Endodermal cell (in vitro differentiated cells): ENCODE results near the gene PTPRS. TPM values are rescaled to one million over a fixed set of nuclear protein-coding genes. Genes with fewer than 3 reads are reported as not detected.

Experiments
- DNase-seq: peaks from one replicate; pipeline ENCODE4 v3.0.0-alpha.2; 2017
- H3K27ac ChIP-seq: 2 replicates; pipeline ENCODE4 v1.5.1; 2013; ENCODE audit warnings: mild to moderate bottlenecking, low read depth, low read length, moderate library complexity
- H3K27me3 ChIP-seq: 2 replicates; pipeline ENCODE4 v1.6.1; 2013; ENCODE audit warnings: mild to moderate bottlenecking, low read length, moderate library complexity; ENCODE audit not compliant: insufficient read depth, control insufficient read depth, poor library complexity, severe bottlenecking
- H3K36me3 ChIP-seq: 2 replicates; pipeline ENCODE4 v1.7.0; 2013; ENCODE audit warnings: mild to moderate bottlenecking, low read length, moderate library complexity; ENCODE audit not compliant: control insufficient read depth, insufficient read depth
- H3K4me1 ChIP-seq: one replicate; pipeline ENCODE4 v1.7.0; 2013; ENCODE audit warnings: low read length; ENCODE audit not compliant: control insufficient read depth, insufficient read depth
- H3K4me3 ChIP-seq: 2 replicates; pipeline ENCODE4 v1.5.1; 2013; ENCODE audit warnings: mild to moderate bottlenecking, low read length, moderate library complexity
- H3K9ac ChIP-seq: 2 replicates; pipeline ENCODE4 v1.6.1; 2013; ENCODE audit warnings: mild to moderate bottlenecking, low read length, moderate library complexity; ENCODE audit not compliant: poor library complexity, severe bottlenecking; ENCODE audit errors: extremely low read depth
- H3K9me3 ChIP-seq: 2 replicates; pipeline ENCODE4 v1.6.1; 2013; ENCODE audit warnings: mild to moderate bottlenecking, low read length, moderate library complexity; ENCODE audit not compliant: control insufficient read depth
- H3K27ac Mint-ChIP-seq: 2 replicates; pipeline ENCODE4 v1.8.0; 2020; ENCODE audit warnings: mixed read lengths
- H3K27me3 Mint-ChIP-seq: 2 replicates; pipeline ENCODE4 v1.8.0; 2021; ENCODE audit warnings: mild to moderate bottlenecking, mixed read lengths; ENCODE audit not compliant: insufficient read depth
- H3K36me3 Mint-ChIP-seq: 2 replicates; pipeline ENCODE4 v1.8.0; 2020; ENCODE audit warnings: low read depth, mixed read lengths
- H3K4me1 Mint-ChIP-seq: 2 replicates; pipeline ENCODE4 v1.8.0; 2020; ENCODE audit warnings: mixed read lengths
- H3K4me3 Mint-ChIP-seq: 2 replicates; pipeline ENCODE4 v1.8.0; 2020; ENCODE audit warnings: mild to moderate bottlenecking, moderate library complexity, mixed read lengths
- H3K9me3 Mint-ChIP-seq: 2 replicates; pipeline ENCODE4 v1.8.0; 2020; ENCODE audit warnings: mild to moderate bottlenecking, mixed read lengths
- CTCF ChIP-seq: fragments of 200-600 bp; sonication (generic); conservative IDR thresholded peaks from 2 replicates; pipeline ENCODE4 v1.5.0; 2021; ENCODE audit warnings: antibody characterized with exemption, mild to moderate bottlenecking
- WGBS, 2 experiments: methylation state at CpG; one replicate each; pipeline versions ENCODE4 v1.1.5 to v1.1.7; 2013; ENCODE audit warnings: missing lambda C conversion rate in 2 of 2, mixed read lengths in 1 of 2; ENCODE audit not compliant: insufficient coverage in 1 of 2, insufficient read length in 1 of 2; 5-methylcytosine and 5-hydroxymethylcytosine counted together
- total RNA-seq, 2 donors: library from RNA; stranded (reverse); fragmentation: NEBNext Ultra II Directional in 1 of 2; extraction: Animal tissue kit (Norgen Biotek cat#: 25700) in 1 of 2; gene quantifications; 2 replicates in 1 of 2; 3 replicates in 1 of 2; pipeline ENCODE4 v1.2.1, GENCODE V29; 2021

PTPRS gene
- total RNA-seq, 2 donors from 2014 or later, result 226 to 248 TPM

- no peak overlapping the region for H3K9ac ChIP-seq
- H3K4me1 Mint-ChIP-seq, result peaks cover 21% of the 10 kb centered on the region
- H3K27me3 Mint-ChIP-seq, result peaks cover 15% of the 10 kb centered on the region
- H3K4me3 ChIP-seq, result no peak overlapping the region
- H3K27ac Mint-ChIP-seq, result no peak overlapping the region
- H3K27me3 ChIP-seq, result peaks cover 11% of the 10 kb centered on the region
- peaks cover 5% of the 10 kb centered on the region for H3K9me3 Mint-ChIP-seq
- H3K36me3 Mint-ChIP-seq, result peaks cover 18% of the 10 kb centered on the region
- no peak overlapping the region for H3K4me3 Mint-ChIP-seq
- H3K4me1 ChIP-seq, result peaks cover 5% of the 10 kb centered on the region
- no peak for TF ChIP-seq CTCF
- no peaks in the 10 kb centered on the region for H3K9me3 ChIP-seq
- peaks cover 30% of the 10 kb centered on the region for H3K36me3 ChIP-seq
- no peak overlapping the region for H3K27ac ChIP-seq
- DNase-seq, result no peak
- 91% methylated on average over 22 to 24 of the region's 24 CpGs for WGBS, 2 experiments
These were observed 3.5 kb downstream of the PTPRS start for GRCh38 chr19:5337126-5337525.

GRCh38 chr19:5336195-5336965, 4.2 kb downstream of the PTPRS start:
- Histone ChIP-seq H3K4me1 (peaks cover 5% of the 10 kb centered on the region), H3K27ac (no peak overlapping the region), H3K36me3 (peaks cover 30% of the 10 kb centered on the region), H3K9ac (peak overlapping the region; percentile 15), H3K4me3 (no peak overlapping the region), H3K9me3 (no peaks in the 10 kb centered on the region), H3K27me3 (peaks cover 3% of the 10 kb centered on the region)
- Mint-ChIP-seq H3K27ac (peak overlapping the region; percentile 24), H3K27me3 (peaks cover 8% of the 10 kb centered on the region), H3K4me1 (peaks cover 21% of the 10 kb centered on the region), H3K4me3 (no peak overlapping the region), H3K36me3 (peaks cover 21% of the 10 kb centered on the region), H3K9me3 (peaks cover 2% of the 10 kb centered on the region)
- WGBS, 2 experiments, result 60 to 78% methylated on average over 4 to 17 of the region's 21 CpGs
- no peak for TF ChIP-seq CTCF
- DNase-seq, result no peak

- no peaks in the 10 kb centered on the region for H3K27me3 ChIP-seq
- no peak overlapping the region for H3K27ac ChIP-seq
- DNase-seq, result no peak
- peaks cover 5% of the 10 kb centered on the region for H3K4me1 ChIP-seq
- no peak overlapping the region for H3K4me3 Mint-ChIP-seq
- H3K4me1 Mint-ChIP-seq, result peaks cover 21% of the 10 kb centered on the region
- no peak overlapping the region for H3K4me3 ChIP-seq
- H3K9ac ChIP-seq, result no peak overlapping the region
- peaks cover 3% of the 10 kb centered on the region for H3K27me3 Mint-ChIP-seq
- no peak overlapping the region for H3K27ac Mint-ChIP-seq
- TF ChIP-seq CTCF, result no peak
- 93 to 96% methylated on average over 11 to 15 of the region's 15 CpGs for WGBS, 2 experiments
- no peaks in the 10 kb centered on the region for H3K9me3 Mint-ChIP-seq
- H3K36me3 ChIP-seq, result peaks cover 30% of the 10 kb centered on the region
- no peaks in the 10 kb centered on the region for H3K9me3 ChIP-seq
- H3K36me3 Mint-ChIP-seq, result peaks cover 21% of the 10 kb centered on the region
These were observed 5.0 kb downstream of the PTPRS start for GRCh38 chr19:5335593-5335992.
